NCI-H2196 (cell line): ENCODE results near the gene ST3GAL3.
A peak's percentile ranks its signal among the peaks of the same experiment; 100 is the strongest.
"Not testable (repeated sequence)": the region's sequence is repeated elsewhere in the genome, so short reads cannot be mapped to it uniquely, and the experiment has no call there.

Experiments used
- DNase-seq: peaks from one replicate; lab custom pipeline; 2025; ENCODE audit not compliant: unreplicated experiment; lab: John Stamatoyannopoulos, UW

ST3GAL3 gene

DNA sequence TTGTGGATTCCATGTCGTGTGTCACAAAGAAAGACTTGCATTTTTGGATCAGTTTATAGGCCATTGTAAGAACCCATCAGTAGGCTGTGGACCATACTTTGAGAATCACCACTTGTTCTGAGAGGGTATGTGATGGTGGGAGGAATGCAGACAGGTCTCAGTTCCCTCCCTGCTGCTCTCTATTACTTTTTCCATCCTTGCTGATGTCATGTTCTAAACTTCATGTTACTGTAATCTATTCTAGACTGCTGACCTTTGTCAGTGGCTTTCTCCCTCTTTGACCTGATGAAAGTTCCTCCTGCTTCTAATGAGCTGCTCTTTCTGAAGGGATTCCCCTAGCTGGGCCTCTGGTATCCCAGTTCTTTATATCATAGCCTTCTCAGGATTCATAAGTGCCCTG, 46.1 kb downstream of the ST3GAL3 start:
- DNase-seq: no peak

DNA sequence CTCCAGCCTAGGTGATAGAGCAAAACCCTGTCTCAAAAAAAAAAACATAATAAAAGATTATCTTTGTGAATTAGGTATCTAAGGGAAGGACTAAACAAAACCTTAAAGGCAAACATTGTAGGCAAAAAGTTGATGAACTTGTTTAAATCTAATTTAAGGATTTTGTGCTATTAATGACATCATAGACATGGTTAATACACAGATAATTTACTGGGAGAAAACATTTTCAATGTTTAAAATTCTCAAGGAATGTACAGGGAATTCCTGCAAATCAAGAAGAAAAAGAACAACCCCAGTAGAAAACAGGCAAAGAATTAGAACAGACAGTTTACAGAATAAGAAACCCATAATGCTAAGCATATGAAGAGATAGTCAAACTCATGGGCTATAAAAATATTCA, 47.6 kb downstream of the ST3GAL3 start:
- no peak for DNase-seq

DNA sequence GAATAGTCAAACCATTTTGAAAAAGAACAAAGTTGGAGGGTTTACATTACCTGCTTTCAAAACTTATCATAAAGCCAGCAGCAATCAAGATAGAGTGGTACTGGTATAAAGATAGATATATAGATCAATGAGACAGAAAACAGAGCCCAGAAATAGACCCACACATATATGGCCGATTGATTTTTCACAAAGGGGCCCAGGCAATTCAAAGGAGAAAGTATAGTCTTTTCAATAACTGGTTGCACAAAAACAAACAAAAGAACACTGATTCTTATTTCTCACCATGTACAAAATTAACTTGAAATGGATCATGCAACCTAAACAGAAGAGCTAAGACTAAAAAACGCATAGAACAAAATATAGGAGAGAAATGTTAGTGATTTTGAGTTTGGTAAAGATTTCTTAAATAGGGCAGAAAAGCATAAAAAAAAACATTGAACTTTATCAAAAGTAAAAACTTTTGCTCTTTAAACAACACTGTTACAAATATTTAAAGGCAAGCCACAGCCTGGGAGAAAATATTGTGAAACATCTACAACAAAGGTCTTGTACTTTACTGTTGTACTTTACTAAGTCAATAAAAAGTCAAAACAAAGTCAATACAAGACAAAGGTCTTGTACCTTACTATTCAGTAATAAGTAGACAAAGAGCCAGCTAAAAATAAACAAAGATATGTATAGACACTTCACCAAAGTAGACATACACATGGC, 50.2 kb downstream of the ST3GAL3 start:
- no peak for DNase-seq

DNA sequence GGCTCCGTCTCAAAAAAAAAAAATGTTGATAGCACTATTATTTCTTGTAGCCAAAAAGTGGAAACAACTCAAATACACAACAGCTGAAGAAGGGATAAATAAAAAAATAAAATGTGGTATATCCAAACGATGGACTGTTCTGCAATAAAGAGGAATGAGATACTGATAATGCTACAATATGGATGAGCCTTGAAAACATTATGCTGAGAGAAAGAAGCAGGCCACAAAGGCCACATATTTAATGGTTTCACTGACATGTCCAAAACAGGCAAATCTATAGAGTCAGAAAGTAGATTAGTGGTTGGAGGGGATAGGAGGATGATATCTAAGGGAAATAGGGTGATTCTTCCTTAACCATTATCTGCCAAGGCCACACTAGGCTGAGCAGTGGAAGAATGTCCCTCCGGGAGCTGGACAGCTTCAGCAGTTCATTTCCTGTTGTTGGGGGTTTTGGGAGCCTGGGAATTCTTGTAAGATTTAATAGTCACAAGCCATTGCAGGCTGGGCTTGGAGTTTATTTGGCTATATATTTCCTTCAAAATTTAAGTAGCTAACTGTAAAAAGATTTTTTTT, 53.5 kb downstream of the ST3GAL3 start:
- no peak for DNase-seq

GRCh38 chr1:43763497-43763973, 56.2 kb downstream of the ST3GAL3 start:
- peak; percentile 86 for DNase-seq

- no peak for DNase-seq
Measured at GRCh38 chr1:43764581-43764980, 57.2 kb downstream of the ST3GAL3 start.

DNA sequence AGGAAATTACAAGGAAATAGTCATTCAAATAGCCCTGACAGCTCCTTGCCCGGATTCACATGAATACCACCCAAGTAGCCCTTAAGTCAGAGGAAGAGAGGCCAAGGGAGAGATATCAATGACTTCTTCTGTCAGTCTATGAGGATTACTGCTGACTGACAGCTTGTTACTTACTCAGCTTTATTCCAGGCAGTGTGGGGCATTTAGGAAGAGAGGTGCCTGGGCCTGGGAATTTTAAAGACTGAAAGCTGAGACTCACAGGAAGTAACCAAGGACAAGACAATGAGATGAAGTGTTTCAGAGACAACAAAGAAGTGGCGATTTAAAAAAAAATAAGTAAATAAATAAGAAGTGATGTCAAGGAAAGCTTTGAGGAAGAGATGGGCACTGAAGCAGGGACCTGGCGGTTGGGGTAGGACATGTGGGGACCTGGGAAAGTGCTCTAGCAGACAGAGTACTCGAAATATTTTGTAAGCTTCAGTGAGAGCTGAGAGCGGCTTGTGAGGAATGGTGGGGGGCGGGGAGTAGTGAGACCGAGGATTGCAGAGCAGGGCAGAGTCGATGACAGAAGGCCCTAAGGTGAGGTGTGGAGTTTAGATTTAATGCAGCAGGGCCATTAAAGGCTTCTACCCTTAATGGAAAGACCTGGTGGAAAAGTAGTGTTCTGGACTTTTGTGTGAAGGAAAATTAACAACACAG, 58.9 kb downstream of the ST3GAL3 start:
- no peak for DNase-seq

DNA sequence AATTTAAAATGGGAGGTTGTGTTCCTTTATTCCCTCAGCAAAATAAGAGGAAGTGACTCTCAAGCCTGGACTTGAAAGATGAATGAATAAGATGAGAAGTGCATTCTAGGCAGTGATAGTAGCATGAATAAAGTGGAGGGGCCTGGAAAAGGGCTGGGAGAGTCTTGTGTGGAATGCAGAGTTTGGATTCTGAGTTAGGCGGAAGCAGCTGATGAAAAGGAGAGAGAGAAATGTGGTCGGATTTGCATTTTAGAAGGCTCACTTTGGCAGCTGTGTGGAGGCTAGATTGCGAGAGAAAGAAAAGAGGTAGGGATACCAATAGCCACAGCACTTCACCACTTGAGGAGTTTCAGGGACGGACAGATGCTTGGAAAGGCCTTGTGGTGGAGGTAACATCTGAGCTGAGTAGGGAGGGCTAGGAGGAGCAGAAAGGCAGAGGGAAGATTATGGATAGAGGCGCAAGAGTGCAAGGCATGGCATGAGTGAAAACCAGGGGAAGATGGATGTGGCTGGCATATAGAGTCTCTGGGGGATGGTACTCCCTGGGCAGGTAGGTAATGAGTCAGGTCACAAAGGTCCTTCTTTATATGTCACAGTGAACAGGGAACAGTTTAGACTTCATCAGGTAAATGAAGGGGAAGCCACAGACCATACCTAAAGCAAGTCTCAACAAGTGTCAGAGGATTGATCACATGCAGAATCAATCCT, 59.6 kb downstream of the ST3GAL3 start:
- no peak for DNase-seq

DNA sequence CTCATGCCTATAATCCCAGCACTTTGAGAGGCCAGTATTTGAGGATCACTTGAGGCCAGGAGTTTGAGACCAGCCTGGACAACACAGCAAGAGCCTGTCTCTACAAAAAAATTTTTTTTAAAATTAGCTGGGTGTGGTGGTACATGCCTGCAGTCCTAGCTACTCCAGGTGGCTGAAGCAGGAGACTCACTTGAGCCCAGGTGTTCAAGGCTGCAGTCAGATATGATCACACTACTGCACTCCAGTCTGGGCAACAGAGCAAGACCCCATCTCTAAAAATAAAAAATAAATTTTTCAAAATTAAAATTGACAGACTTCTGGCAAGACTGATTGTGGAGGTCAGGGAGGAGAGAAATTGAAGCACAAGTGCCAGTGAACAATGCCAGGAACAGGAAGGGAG, 60.8 kb downstream of the ST3GAL3 start:
- DNase-seq: no peak

GRCh38 chr1:43769350-43769908, 62.1 kb downstream of the ST3GAL3 start:
- DNase-seq: no peak

DNA sequence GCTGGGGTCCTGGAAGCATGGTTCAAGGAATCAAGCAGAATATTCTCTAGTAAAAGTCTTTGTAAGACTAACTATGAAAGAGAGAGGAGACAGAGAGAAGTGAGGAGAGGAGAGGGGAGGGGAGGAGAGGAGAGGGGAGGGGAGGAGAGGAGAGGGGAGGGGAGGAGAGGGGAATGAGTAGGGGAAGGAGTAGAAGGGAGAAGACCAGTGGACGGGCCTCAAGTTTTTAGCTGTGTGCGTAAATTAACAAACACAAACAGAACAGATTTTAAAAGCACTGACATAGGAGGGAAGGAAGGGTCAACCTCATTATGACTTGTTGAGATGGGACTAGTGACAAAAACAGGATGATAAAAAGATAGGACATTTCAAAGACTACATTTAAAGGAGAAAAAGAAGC, 62.8 kb downstream of the ST3GAL3 start:
- DNase-seq: no peak

GRCh38 chr1:43772978-43773377, 65.6 kb downstream of the ST3GAL3 start:
- no peak for DNase-seq

DNA sequence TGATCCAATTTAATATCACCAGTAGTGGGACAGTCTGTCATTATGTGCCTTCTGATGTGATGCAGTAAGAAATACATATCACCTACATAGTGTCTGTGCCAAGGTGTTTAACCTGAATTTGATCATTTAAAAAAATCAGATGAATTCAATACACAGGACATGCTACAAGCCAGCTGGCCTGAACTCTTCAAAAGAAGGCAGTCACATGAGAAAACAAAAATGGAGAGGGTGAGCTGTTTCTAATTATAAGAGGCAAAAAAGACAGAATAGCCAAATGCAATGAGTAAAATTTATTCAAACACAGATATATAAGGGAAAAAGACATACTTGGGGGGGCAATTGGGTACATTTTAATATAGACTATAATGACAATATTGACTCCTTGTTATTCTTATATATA, 66.5 kb downstream of the ST3GAL3 start:
- no peak for DNase-seq

- DNase-seq: no peak
Measured at GRCh38 chr1:43774359-43774758, 67.0 kb downstream of the ST3GAL3 start.

DNA sequence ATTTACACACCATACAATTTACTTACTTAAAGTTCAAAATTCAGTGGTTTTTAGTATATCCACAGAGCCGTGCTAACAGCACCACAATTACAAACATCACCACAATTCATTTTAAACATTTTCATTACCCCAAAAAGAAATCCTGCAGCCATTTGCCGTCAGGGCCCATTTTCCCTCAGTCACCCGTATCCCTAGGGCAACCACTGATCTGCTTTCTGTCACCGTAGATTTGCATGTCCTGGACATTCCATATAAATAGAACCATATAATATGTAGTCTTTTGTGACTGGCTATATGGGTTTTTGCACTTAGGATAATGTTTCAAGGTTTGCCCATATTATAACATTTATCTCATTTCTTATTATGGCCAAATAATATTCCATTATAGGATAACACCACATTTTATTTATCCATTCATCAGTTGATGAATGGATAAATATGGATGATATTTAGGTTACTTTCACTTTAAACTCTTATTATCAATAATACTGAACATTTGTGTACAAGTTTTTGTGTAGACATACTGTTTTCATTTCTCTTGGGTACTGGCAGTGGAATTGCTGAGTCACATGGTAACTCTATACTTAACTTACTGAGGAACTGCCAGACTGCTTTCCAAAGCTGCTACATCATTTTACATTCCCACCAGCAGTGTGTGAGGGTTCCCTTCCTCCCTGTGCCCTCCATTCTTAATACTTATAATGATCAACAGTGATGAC, 68.9 kb downstream of the ST3GAL3 start:
- no peak for DNase-seq

- not testable (repeated sequence) for DNase-seq
Measured at GRCh38 chr1:43777916-43778315, 70.6 kb downstream of the ST3GAL3 start.

GRCh38 chr1:43779266-43779665, 71.9 kb downstream of the ST3GAL3 start:
- DNase-seq: no peak

DNA sequence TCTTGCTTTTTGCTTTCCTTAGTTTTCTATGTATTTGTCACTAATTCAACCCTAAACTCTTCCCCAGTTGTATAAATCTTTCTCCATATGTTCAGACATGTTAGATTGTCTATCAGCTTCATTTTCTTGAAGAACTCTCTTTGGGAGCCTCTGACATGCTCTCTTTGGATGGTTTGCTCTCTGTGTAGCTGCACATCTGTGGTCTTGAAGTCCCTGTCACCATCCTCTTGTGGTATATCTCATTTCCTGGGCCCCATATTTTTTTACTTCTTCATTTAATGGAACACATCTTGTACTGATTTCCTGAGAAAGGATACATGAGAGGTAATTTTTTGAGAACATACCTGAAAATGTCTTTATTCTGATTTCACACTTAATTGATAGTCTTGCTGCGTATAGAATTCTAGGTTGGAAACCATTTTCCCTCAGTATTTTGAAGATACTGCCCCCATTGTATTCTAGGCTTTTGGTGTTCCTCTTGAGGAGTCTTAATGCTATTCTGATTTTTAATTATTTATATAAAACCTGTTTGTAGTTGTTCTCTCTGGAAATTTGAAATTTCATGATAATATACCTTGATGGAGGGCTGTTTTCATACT, 72.6 kb downstream of the ST3GAL3 start:
- no peak for DNase-seq

GRCh38 chr1:43781574-43781973, 74.2 kb downstream of the ST3GAL3 start:
- no peak for DNase-seq

DNA sequence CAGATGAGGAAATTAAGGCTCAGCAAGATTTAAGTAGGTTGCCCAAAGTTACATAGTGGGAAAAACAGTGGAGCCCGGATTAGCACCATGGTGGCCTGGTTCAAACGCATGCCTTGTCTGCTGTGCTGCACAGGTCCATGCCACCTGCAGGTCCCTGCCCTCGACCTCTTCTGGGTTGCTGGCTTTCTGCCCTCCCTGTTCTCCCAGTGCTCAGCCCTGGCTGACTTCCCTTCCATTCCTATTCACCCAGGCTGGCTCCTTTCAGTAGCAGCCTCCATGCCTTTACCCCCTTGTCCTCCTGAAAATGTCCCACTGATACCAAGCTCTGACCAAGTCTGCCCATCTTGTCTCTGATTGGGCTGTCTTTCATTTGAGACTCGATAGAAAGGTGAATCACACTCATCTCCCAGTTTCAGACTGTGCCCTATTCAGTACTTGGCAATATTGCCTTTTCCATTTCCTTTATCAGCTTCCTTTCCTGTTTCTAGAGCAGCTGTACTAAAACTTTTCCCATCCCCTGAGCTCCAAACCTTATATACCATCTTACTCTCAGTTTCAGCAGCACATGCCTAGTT, 75.8 kb downstream of the ST3GAL3 start:
- no peak for DNase-seq
